ENCODE results near the gene SYT1.

DNA sequence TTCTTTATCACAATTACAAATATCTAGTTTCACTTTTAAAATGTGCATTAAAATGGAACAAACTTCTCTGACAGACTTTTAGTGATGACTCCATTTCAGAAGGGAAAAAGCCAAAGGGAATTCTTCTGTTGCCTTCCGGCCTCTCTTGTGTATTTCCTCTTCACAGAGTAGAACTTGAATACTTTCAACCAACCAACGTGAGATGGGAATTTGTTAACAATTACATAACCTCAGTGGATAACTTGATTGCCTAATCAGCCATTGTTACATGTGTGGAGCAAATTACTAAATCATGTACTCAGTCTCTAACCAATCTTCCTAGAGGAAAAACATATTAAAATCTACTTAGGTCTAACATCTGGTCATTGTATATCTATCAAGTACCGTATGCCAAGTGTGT lies 291.1 kb downstream of the SYT1 start:
- TF ChIP-seq, protein P1, sequence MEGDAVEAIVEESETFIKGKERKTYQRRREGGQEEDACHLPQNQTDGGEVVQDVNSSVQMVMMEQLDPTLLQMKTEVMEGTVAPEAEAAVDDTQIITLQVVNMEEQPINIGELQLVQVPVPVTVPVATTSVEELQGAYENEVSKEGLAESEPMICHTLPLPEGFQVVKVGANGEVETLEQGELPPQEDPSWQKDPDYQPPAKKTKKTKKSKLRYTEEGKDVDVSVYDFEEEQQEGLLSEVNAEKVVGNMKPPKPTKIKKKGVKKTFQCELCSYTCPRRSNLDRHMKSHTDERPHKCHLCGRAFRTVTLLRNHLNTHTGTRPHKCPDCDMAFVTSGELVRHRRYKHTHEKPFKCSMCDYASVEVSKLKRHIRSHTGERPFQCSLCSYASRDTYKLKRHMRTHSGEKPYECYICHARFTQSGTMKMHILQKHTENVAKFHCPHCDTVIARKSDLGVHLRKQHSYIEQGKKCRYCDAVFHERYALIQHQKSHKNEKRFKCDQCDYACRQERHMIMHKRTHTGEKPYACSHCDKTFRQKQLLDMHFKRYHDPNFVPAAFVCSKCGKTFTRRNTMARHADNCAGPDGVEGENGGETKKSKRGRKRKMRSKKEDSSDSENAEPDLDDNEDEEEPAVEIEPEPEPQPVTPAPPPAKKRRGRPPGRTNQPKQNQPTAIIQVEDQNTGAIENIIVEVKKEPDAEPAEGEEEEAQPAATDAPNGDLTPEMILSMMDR (IDR thresholded peaks at IDR 0.05; ENCODE audit: insufficient read depth, low read depth, low read length), result no peak
- no peak for TF ChIP-seq EZH2 (IDR thresholded peaks at IDR 0.05; ENCODE audit: insufficient read depth, low read length)

All from astrocyte (in vitro differentiated cells and primary cell).